H1 (cell line): ENCODE data around the gene MAFB. TPM values are rescaled to one million over a fixed set of nuclear protein-coding genes. Genes with fewer than 3 reads are reported as not detected.

Experiments used
- CTCF ChIA-PET: fragments of 300-600 bp; sonication (Branson Sonifier 250); formaldehyde crosslinking; loops from one replicate; lab custom pipeline; 2021; ENCODE audit not compliant: partially characterized antibody; lab: Charles Lee
- POLR2A ChIA-PET: fragments of 300-600 bp; sonication (Branson Sonifier 250); formaldehyde crosslinking; loops from one replicate; lab custom pipeline; 2021; ENCODE audit warnings: inconsistent platforms; ENCODE audit not compliant: partially characterized antibody; lab: Charles Lee
- DNase-seq, 2 experiments: peaks; one replicate each; pipeline versions ENCODE4 v3.0.0 to v3.0.0-alpha.2; 2010 to 2022; ENCODE audit warnings: low spot score in 2 of 2, low read depth in 1 of 2, mixed read lengths in 1 of 2
- FAIRE-seq: peaks from 2 replicates; lab custom pipeline; 2011; peaks lifted over from hg19 to GRCh38; lab: Jason Lieb, UNC
- H2AFZ ChIP-seq: 2 replicates; pipeline ENCODE4 v1.8.1; 2012; ENCODE audit warnings: low read length, inconsistent platforms
- H2AK5ac ChIP-seq: 2 replicates; pipeline ENCODE4 v1.6.1; 2013; ENCODE audit warnings: low read depth, low read length
- H2BK120ac ChIP-seq: replicated peaks from 2 replicates; pipeline ENCODE3; 2013; ENCODE audit warnings: low read depth, low read length, inconsistent platforms
- H2BK12ac ChIP-seq: 2 replicates; pipeline ENCODE4 v1.6.1; 2013; ENCODE audit warnings: low read depth, low read length
- H2BK15ac ChIP-seq: 2 replicates; pipeline ENCODE4 v1.6.1; 2013; ENCODE audit warnings: low read length
- H2BK20ac ChIP-seq: 2 replicates; pipeline ENCODE4 v1.6.1; 2013; ENCODE audit warnings: low read length
- H2BK5ac ChIP-seq: 2 replicates; pipeline ENCODE4 v1.6.1; 2013; ENCODE audit warnings: low read depth, low read length
- H3K14ac ChIP-seq: 2 replicates; pipeline ENCODE4 v1.6.1; 2013; ENCODE audit warnings: inconsistent platforms; ENCODE audit not compliant: insufficient read length
- H3K18ac ChIP-seq: 2 replicates; pipeline ENCODE4 v1.6.1; 2013; ENCODE audit warnings: low read length; ENCODE audit errors: extremely low read depth
- H3K23ac ChIP-seq: 2 replicates; pipeline ENCODE4 v1.6.1; 2013; ENCODE audit warnings: inconsistent platforms; ENCODE audit not compliant: insufficient read length
- H3K23me2 ChIP-seq: 2 replicates; pipeline ENCODE4 v1.6.1; 2013; ENCODE audit warnings: low read depth, low read length
- H3K27ac ChIP-seq: 2 replicates; pipeline ENCODE4 v1.6.1; 2011; ENCODE audit warnings: low read depth, low read length, inconsistent platforms
- H3K27me3 ChIP-seq, 4 experiments: replicated peaks in 1 of 4; 1 replicate in 1 of 4; 2 replicates in 3 of 4; pipeline versions ENCODE4 v1.6.1 to v1.8.1; 2011 to 2013; ENCODE audit warnings: low read length in 3 of 4, mild to moderate bottlenecking in 3 of 4, inconsistent platforms in 2 of 4, mixed read lengths in 2 of 4, moderate library complexity in 1 of 4; ENCODE audit not compliant: control insufficient read depth in 3 of 4, insufficient read depth in 3 of 4; ENCODE audit errors: extremely low read depth in 1 of 4
- H3K36me3 ChIP-seq, 4 experiments: 2 replicates each; pipeline versions ENCODE4 v1.6.1 to v1.8.1; 2011 to 2013; ENCODE audit warnings: mild to moderate bottlenecking in 4 of 4, low read length in 3 of 4, moderate library complexity in 2 of 4, control low read depth in 1 of 4, inconsistent platforms in 1 of 4; ENCODE audit not compliant: insufficient read depth in 4 of 4, control insufficient read depth in 2 of 4
- H3K4ac ChIP-seq: replicated peaks from 2 replicates; pipeline ENCODE3; 2013; ENCODE audit warnings: low read length, low read depth, mixed read lengths, inconsistent platforms; ENCODE audit not compliant: insufficient read length
- H3K4me1 ChIP-seq, 4 experiments: replicated peaks in 1 of 4; 1 replicate in 1 of 4; 2 replicates in 3 of 4; pipeline versions ENCODE4 v1.6.1 to v1.8.1; 2011 to 2013; ENCODE audit warnings: low read length in 3 of 4, inconsistent platforms in 2 of 4, mixed read lengths in 1 of 4; ENCODE audit not compliant: insufficient read depth in 4 of 4, control insufficient read depth in 3 of 4
- H3K4me2 ChIP-seq, 2 experiments: 2 replicates each; pipeline versions ENCODE4 v1.6.1 to v1.8.1; 2011 to 2013; ENCODE audit warnings: low read depth in 2 of 2, low read length in 2 of 2, control low read depth in 1 of 2, inconsistent platforms in 1 of 2, mild to moderate bottlenecking in 1 of 2; ENCODE audit not compliant: insufficient read depth in 1 of 2
- H3K4me3 ChIP-seq, 4 experiments: fragments of 200-600, 300-600 bp in 1 of 4; sonication (generic), shearing (Covaris generic), sonication (Bioruptor Twin) in 1 of 4; 2 replicates each; pipeline versions ENCODE4 v1.5.1 to v1.8.1; 2011 to 2016; ENCODE audit warnings: low read length in 4 of 4, low read depth in 3 of 4, control low read depth in 2 of 4, inconsistent platforms in 2 of 4, mild to moderate bottlenecking in 2 of 4, mixed read lengths in 1 of 4, moderate library complexity in 1 of 4; ENCODE audit not compliant: insufficient read depth in 2 of 4; ENCODE audit errors: extremely low read depth in 1 of 4
- H3K56ac ChIP-seq: replicated peaks from 2 replicates; pipeline ENCODE3; 2013; ENCODE audit warnings: low read depth, mild to moderate bottlenecking, mixed read lengths, low read length, inconsistent platforms; ENCODE audit not compliant: insufficient read length
- H3K79me1 ChIP-seq: 2 replicates; pipeline ENCODE4 v1.6.1; 2013; ENCODE audit warnings: low read depth, low read length, control low read depth
- H3K79me2 ChIP-seq, 2 experiments: 2 replicates each; pipeline versions ENCODE4 v1.6.1 to v1.8.1; 2012 to 2013; ENCODE audit warnings: low read length in 2 of 2, mild to moderate bottlenecking in 2 of 2, inconsistent platforms in 1 of 2; ENCODE audit not compliant: insufficient read depth in 2 of 2, control insufficient read depth in 1 of 2
- H3K9ac ChIP-seq, 4 experiments: replicated peaks in 1 of 4; 1 replicate in 1 of 4; 2 replicates in 3 of 4; pipeline versions ENCODE4 v1.6.1 to v1.8.1; 2011 to 2013; ENCODE audit warnings: low read depth in 3 of 4, low read length in 3 of 4, control low read depth in 2 of 4, mild to moderate bottlenecking in 2 of 4, moderate library complexity in 2 of 4, inconsistent platforms in 1 of 4; ENCODE audit errors: extremely low read depth in 1 of 4
- H3K9me3 ChIP-seq, 2 experiments: 2 replicates each; pipeline versions ENCODE4 v1.6.1 to v1.8.1; 2012 to 2013; ENCODE audit warnings: mild to moderate bottlenecking in 2 of 2, moderate library complexity in 2 of 2, control low read depth in 1 of 2, inconsistent platforms in 1 of 2, low read depth in 1 of 2, low read length in 1 of 2, mixed read lengths in 1 of 2; ENCODE audit not compliant: insufficient read depth in 2 of 2
- H4K20me1 ChIP-seq, 2 experiments: replicated peaks in 1 of 2; 2 replicates each; pipeline versions ENCODE3 to v1.8.1; 2011 to 2013; ENCODE audit warnings: inconsistent platforms in 2 of 2, low read length in 2 of 2, mild to moderate bottlenecking in 1 of 2; ENCODE audit not compliant: insufficient read depth in 2 of 2, control insufficient read depth in 1 of 2
- H4K5ac ChIP-seq: 2 replicates; pipeline ENCODE4 v1.6.1; 2013; ENCODE audit warnings: low read length, low read depth, mixed read lengths, inconsistent platforms; ENCODE audit not compliant: insufficient read length
- H4K8ac ChIP-seq: 2 replicates; pipeline ENCODE4 v1.8.0; 2013; ENCODE audit warnings: mild to moderate bottlenecking, moderate library complexity, low read length, inconsistent platforms; ENCODE audit not compliant: insufficient read depth; ENCODE audit errors: extremely low read depth
- H4K91ac ChIP-seq: replicated peaks from 2 replicates; pipeline ENCODE3; 2013; ENCODE audit warnings: low read length, mixed read lengths, inconsistent platforms; ENCODE audit not compliant: insufficient read length
- ASH2L ChIP-seq: fragments of 200-600, 300-600 bp; sonication (generic); IDR thresholded peaks from one replicate; pipeline ENCODE4 v1.7.1; 2017; ENCODE audit warnings: low read length
- CHD2 ChIP-seq: IDR thresholded peaks from 2 replicates; pipeline ENCODE4 v1.6.1; 2012; ENCODE audit warnings: low read length, improper control_type of control experiment
- CREB1 ChIP-seq: IDR thresholded peaks from 2 replicates; pipeline ENCODE4 v1.6.1; 2012; ENCODE audit warnings: inconsistent platforms
- CTBP2 ChIP-seq: IDR thresholded peaks from 2 replicates; pipeline ENCODE4 v1.7.0; 2011; ENCODE audit warnings: borderline replicate concordance, mild to moderate bottlenecking, moderate library complexity, mixed read lengths, low read length; ENCODE audit not compliant: insufficient read depth, insufficient read length
- EZH2 ChIP-seq: fragments of 200-600 bp; sonication (generic); IDR thresholded peaks from 2 replicates; pipeline ENCODE4 v1.7.1; 2012; ENCODE audit warnings: low read depth, mild to moderate bottlenecking, moderate library complexity, low read length, inconsistent platforms; ENCODE audit not compliant: severe bottlenecking
- KDM4A ChIP-seq: IDR thresholded peaks from one replicate; pipeline ENCODE4 v1.7.1; 2012; ENCODE audit warnings: low read depth, mild to moderate bottlenecking, moderate library complexity, low read length, inconsistent platforms; ENCODE audit not compliant: severe bottlenecking
- MAX ChIP-seq: IDR thresholded peaks from 2 replicates; pipeline ENCODE4 v1.6.1; 2012; ENCODE audit warnings: inconsistent platforms
- PHF8 ChIP-seq: fragments of 200-600 bp; sonication (generic); conservative IDR thresholded peaks from 2 replicates; pipeline ENCODE4 v1.7.1; 2012; ENCODE audit warnings: low read depth, mild to moderate bottlenecking, inconsistent platforms, low read length, moderate library complexity
- RNF2 ChIP-seq: fragments of 200-900, 300-1000 bp; sonication (generic); IDR thresholded peaks from 2 replicates; pipeline ENCODE4 v1.7.1; 2016; ENCODE audit warnings: borderline replicate concordance, low read depth, mild to moderate bottlenecking, antibody characterized with exemption, low read length; ENCODE audit not compliant: poor library complexity, severe bottlenecking; ENCODE audit errors: missing control alignments
- WGBS, 2 experiments: shearing (Covaris generic) in 1 of 2; methylation state at CpG; one replicate each; pipeline versions ENCODE4 v1.1.6 to v1.1.7; 2013 to 2015; ENCODE audit warnings: low lambda C conversion rate in 2 of 2, mixed read lengths in 2 of 2, inconsistent platforms in 1 of 2, low coverage in 1 of 2, missing lambda C conversion rate in 1 of 2; ENCODE audit not compliant: insufficient replicate concordance in 2 of 2, insufficient coverage in 1 of 2, insufficient read length in 1 of 2; ENCODE audit errors: extremely low coverage in 1 of 2, missing lambda C conversion rate in 1 of 2; 5-methylcytosine and 5-hydroxymethylcytosine counted together
- polyA plus RNA-seq, 7 experiments: library from polyadenylated mRNA; depleted of rRNA in 3 of 7; stranded (reverse) in 5 of 7; unstranded in 2 of 7; fragments of >200 nt in 5 of 7; fragments of 200-250 nt in 2 of 7; gene quantifications; 1 replicate in 5 of 7; 2 replicates in 1 of 7; 4 replicates in 1 of 7; pipeline versions ENCODE4 v1.2.1 to v1.2.3, GENCODE V29; 2011 to 2013; ENCODE audit warnings: missing spikeins in 2 of 7, mixed read lengths in 2 of 7
- total RNA-seq: library from RNA; stranded (reverse); fragmentation: NEBNext Ultra II Directional; extraction: Animal tissue kit (Norgen Biotek cat#: 25700); gene quantifications from 2 replicates; pipeline ENCODE4 v1.2.1, GENCODE V29; 2021

MAFB gene
- total and polyA plus RNA-seq, 2 of the 8 experiments (the other 6 are each of a cell fraction or from before 2014, with no cell fraction given), result 0.83 to 1.8 TPM

- H3K56ac ChIP-seq, result no peak overlapping the region
- H2BK20ac ChIP-seq, result no peak overlapping the region
- no peaks in the 10 kb centered on the region for H3K9me3 ChIP-seq
- no peak overlapping the region for H2AK5ac ChIP-seq
- H3K4me3 ChIP-seq, result peak overlapping the region; percentile 27 to 75 (median 64)
- H4K20me1 ChIP-seq, result peaks cover 25 to 42% of the 10 kb centered on the region in 2 experiments
- FAIRE-seq, result no peak
- peaks cover 81 to 98% (median 91%) of the 10 kb centered on the region in 4 experiments for H3K27me3 ChIP-seq
- no peak overlapping the region for H3K27ac ChIP-seq
- H3K36me3 ChIP-seq, result peaks cover 0 to 7% (median 0%) of the 10 kb centered on the region in 4 experiments; a peak in 1 of 8 replicates
- H3K79me1 ChIP-seq, result no peaks in the 10 kb centered on the region
- H4K5ac ChIP-seq, result no peak overlapping the region
- H2BK5ac ChIP-seq, result no peak overlapping the region; the same call in 1 of the 2 replicates
- no peak overlapping the region for H2BK15ac ChIP-seq
- peaks cover 0 to 45% (median 25%) of the 10 kb centered on the region in 4 experiments; a peak in 6 of 7 replicates for H3K4me1 ChIP-seq
- no peak overlapping the region for H3K23ac ChIP-seq
- H3K79me2 ChIP-seq, result no peaks in the 10 kb centered on the region
- H2BK12ac ChIP-seq, result peak overlapping the region; percentile 80; the same call in 1 of the 2 replicates
- no peak overlapping the region for H2AFZ ChIP-seq
- CTCF ChIA-PET, result interaction anchor here (0.5 to 2.7 kb wide), 16 partner anchors 15 to 1403 kb away, joined by 3 to 9 read pairs (median 3); no protein-coding TSS in a partner anchor
- POLR2A ChIA-PET, result interaction anchor here (0.9 to 1.4 kb wide), 6 partner anchors 11 to 155 kb away, joined by 3 to 5 read pairs (median 4); no protein-coding TSS in a partner anchor
- no peak overlapping the region for H3K14ac ChIP-seq
- H4K91ac ChIP-seq, result peak overlapping the region; percentile 36
- H2BK120ac ChIP-seq, result no peak overlapping the region
- H4K8ac ChIP-seq, result peak overlapping the region; percentile 87; the same call in 1 of the 2 replicates
- peak overlapping the region; percentile 48; the same call in 1 of the 2 replicates for H3K18ac ChIP-seq
- peaks cover 24% of the 10 kb centered on the region; the same call in 1 of the 2 replicates for H3K23me2 ChIP-seq
- WGBS, 2 experiments, result 4% methylated on average over 91 of the region's 120 CpGs; no CpG with 5 or more reads in 1 of the 2 experiments
- DNase-seq, result peak in 1 of 2 experiments; percentile 60
- no peak overlapping the region for H3K4ac ChIP-seq
- H3K9ac ChIP-seq, result no peak overlapping the region; a peak in 2 of 7 replicates
- H3K4me2 ChIP-seq, result peak overlapping the region; percentile 44 to 97
- TF ChIP-seq CHD2, result no peak
- peak; percentile 94 for TF ChIP-seq RNF2
- peak; percentile 98 for TF ChIP-seq EZH2
- 0 out of 2 replicates have a peak, but pooled peaks have one; percentile 6 for TF ChIP-seq MAX
- TF ChIP-seq KDM4A, result peak; percentile 48
- peak; percentile 59 for TF ChIP-seq ASH2L
- peak; percentile 10; the same call in 1 of the 2 replicates for TF ChIP-seq CREB1
- TF ChIP-seq PHF8, result peak; percentile 30; the same call in 1 of the 2 replicates
- no peak for TF ChIP-seq CTBP2
Measured at GRCh38 chr20:40688129-40689099, 622 bp downstream of the MAFB start.
